Neural progenitor cell (in vitro differentiated cells): Measurements from ENCODE around the gene TLCD3B.

Experiments used
- EZH2 ChIP-seq: fragments of 200-600 bp; sonication (generic); IDR thresholded peaks from 2 replicates; pipeline ENCODE4 v1.6.1; 2017; ENCODE audit warnings: antibody characterized with exemption, mild to moderate bottlenecking, moderate library complexity
- EZH2phosphoT487 ChIP-seq: fragments of 200-600 bp; sonication (generic); IDR thresholded peaks from 2 replicates; pipeline ENCODE4 v1.6.1; 2017; ENCODE audit warnings: antibody characterized with exemption
- TF ChIP-seq, protein P1 (sequence below): fragments of 200-600 bp; sonication (generic); IDR thresholded peaks from 2 replicates; pipeline ENCODE4 v1.5.1; 2017; ENCODE audit warnings: antibody characterized with exemption, mild to moderate bottlenecking

DNA sequence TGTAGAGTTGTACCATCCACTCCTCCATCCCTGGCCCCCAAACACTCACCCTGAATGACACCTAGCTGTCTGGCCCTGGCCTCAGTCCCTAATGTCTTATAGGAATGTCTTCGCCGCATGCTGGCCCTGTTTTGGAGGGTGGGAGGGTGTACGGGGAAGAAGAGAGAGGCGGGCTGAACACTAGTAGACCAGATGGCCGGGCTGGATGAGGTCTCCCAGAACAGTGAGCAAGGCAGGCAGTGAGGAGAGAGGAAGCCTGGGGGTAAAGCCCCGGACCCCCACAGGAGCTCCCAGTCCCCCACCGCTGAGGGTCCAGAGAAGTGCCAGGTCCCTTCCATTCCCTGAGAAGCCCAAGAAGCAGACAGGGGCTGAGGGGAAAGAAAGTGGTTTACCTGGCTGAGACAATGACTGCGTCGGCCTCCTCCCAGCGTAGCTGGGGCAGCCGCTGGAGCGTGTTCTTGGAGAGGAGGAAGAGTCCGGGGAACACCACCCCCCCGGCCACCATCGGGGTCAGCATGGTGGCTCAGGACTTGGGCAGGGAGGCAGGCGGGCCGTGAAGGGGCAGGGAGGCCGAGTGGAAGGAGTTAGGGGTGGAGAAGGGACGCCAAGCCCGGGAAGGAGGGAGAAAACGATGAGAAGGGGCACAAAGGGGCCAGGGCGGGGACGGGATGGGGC, 923 bp downstream of the TLCD3B start:
- TF ChIP-seq, protein P1, sequence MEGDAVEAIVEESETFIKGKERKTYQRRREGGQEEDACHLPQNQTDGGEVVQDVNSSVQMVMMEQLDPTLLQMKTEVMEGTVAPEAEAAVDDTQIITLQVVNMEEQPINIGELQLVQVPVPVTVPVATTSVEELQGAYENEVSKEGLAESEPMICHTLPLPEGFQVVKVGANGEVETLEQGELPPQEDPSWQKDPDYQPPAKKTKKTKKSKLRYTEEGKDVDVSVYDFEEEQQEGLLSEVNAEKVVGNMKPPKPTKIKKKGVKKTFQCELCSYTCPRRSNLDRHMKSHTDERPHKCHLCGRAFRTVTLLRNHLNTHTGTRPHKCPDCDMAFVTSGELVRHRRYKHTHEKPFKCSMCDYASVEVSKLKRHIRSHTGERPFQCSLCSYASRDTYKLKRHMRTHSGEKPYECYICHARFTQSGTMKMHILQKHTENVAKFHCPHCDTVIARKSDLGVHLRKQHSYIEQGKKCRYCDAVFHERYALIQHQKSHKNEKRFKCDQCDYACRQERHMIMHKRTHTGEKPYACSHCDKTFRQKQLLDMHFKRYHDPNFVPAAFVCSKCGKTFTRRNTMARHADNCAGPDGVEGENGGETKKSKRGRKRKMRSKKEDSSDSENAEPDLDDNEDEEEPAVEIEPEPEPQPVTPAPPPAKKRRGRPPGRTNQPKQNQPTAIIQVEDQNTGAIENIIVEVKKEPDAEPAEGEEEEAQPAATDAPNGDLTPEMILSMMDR, result no peak
- TF ChIP-seq EZH2phosphoT487 (no peak), EZH2 (no peak)
